Sigmoid colon (tissue), 7 donors: Measurements from ENCODE around the gene UCHL3. TPM values are rescaled to one million over a fixed set of nuclear protein-coding genes. Genes with fewer than 3 reads are reported as not detected.

Experiments used
- DNase-seq: peaks from one replicate; pipeline ENCODE4 v3.0.0-alpha.2; 2019
- H3K27ac ChIP-seq, 4 donors: fragments of 200-600 bp; sonication (generic); one replicate each; pipeline ENCODE4 v1.5.1; 2016 to 2019; ENCODE audit warnings: mild to moderate bottlenecking in 1 of 4
- H3K27me3 ChIP-seq, 3 donors: fragments of 200-600 bp; sonication (generic); one replicate each; pipeline ENCODE4 v1.5.1; 2019; ENCODE audit warnings: mild to moderate bottlenecking in 1 of 3
- H3K36me3 ChIP-seq, 4 donors: fragments of 200-600 bp; sonication (generic); one replicate each; pipeline ENCODE4 v1.5.1; 2016 to 2019
- H3K4me1 ChIP-seq, 4 donors: fragments of 200-600 bp; sonication (generic); one replicate each; pipeline ENCODE4 v1.5.1; 2017 to 2019
- H3K4me3 ChIP-seq, 4 donors: fragments of 200-600 bp; sonication (generic); one replicate each; pipeline ENCODE4 v1.5.1; 2017 to 2019; ENCODE audit warnings: mild to moderate bottlenecking in 2 of 4, moderate library complexity in 1 of 4
- H3K9me3 ChIP-seq, 4 donors: fragments of 200-600 bp in 3 of 4; sonication (generic) in 3 of 4; one replicate each; pipeline versions ENCODE4 v1.5.1 to v1.6.1; 2013 to 2019
- EP300 ChIP-seq, 4 donors: sonication (generic); formaldehyde crosslinking; IDR thresholded peaks; one replicate each; pipeline ENCODE4 v1.6.1; 2017; ENCODE audit warnings: antibody characterized with exemption in 4 of 4
- POLR2A ChIP-seq, 2 donors: fragments of 450-650 bp; IDR thresholded peaks; one replicate each; pipeline ENCODE4 v1.6.1; 2016; ENCODE audit warnings: antibody characterized with exemption in 2 of 2, mild to moderate bottlenecking in 2 of 2, moderate library complexity in 2 of 2
- POLR2AphosphoS5 ChIP-seq, 4 donors: sonication (generic); formaldehyde crosslinking; IDR thresholded peaks; one replicate each; pipeline ENCODE4 v1.6.1; 2017; ENCODE audit warnings: antibody characterized with exemption in 4 of 4
- WGBS, 2 donors: extraction: QIAGEN DNeasy Blood & Tissue Kit; methylation state at CpG; one replicate each; pipeline ENCODE4 v1.1.7; 2013; 5-methylcytosine and 5-hydroxymethylcytosine counted together
- intact Hi-C: fragments of 100-400 bp; cut with DNase I; formaldehyde crosslinking; loops from one replicate; pipeline ENCODE4 v1.15.1; 2023
- polyA plus RNA-seq, 3 donors: library from polyadenylated mRNA; stranded (reverse); fragments of 200-250 nt; gene quantifications; one replicate each; pipeline ENCODE4 v1.2.3, GENCODE V29; 2013
- total RNA-seq, 4 donors: library from RNA; depleted of rRNA; stranded (reverse); fragments of >200 nt; gene quantifications; one replicate each; pipeline ENCODE4 v1.1.0, GENCODE V29; 2016
- TF ChIP-seq, protein P1 (sequence below), 4 experiments: fragments of 450-650 bp in 3 of 4; fragments of 200-600 bp in 1 of 4; IDR thresholded peaks; one replicate each; pipeline ENCODE4 v1.5.1; 2016 to 2019; ENCODE audit warnings: antibody characterized with exemption in 4 of 4, mild to moderate bottlenecking in 3 of 4, moderate library complexity in 2 of 4
- donor health status: healthy with polysubstance abuse.
- donor health status: Bipolar disorder and iron deficiency.
- donor health status: healthy.

UCHL3 gene
- total and polyA plus RNA-seq, 7 donors, result 25.0 to 64.0 (median 41.5) TPM

DNA sequence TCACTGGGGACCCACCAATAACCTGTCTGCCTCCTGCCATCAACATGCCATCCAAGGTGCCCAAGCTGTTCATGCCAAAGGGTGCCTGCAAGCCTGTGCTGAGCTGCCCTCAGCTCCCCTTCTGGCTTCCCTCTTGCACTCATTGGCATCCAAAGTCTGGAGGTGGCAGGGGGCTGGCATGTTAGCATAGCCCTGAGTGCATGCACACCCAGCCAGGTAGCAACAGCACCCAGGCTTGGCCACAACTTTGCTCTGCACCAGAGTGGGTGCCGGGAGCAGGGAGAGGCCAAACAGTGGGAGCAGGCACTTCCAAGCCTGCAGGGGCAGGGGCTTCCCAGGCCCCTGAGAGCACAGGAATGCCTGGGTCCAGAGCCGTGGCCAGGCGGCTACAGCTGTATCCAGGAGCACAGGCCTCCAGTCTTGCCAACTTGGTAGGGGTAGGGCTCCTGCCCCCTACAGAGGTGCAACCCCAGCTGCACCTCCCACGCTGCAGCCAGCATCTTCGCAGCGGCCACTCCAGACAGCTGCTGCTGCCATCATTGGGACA is 41.5 kb upstream of the UCHL3 start:
- no peaks in the 10 kb centered on the region for H3K27me3 ChIP-seq
- TF ChIP-seq EP300 (IDR thresholded peaks at IDR 0.05) (no peak), POLR2A (IDR thresholded peaks at IDR 0.05) (no peak), POLR2AphosphoS5 (IDR thresholded peaks at IDR 0.05) (no peak)
- TF ChIP-seq, protein P1, sequence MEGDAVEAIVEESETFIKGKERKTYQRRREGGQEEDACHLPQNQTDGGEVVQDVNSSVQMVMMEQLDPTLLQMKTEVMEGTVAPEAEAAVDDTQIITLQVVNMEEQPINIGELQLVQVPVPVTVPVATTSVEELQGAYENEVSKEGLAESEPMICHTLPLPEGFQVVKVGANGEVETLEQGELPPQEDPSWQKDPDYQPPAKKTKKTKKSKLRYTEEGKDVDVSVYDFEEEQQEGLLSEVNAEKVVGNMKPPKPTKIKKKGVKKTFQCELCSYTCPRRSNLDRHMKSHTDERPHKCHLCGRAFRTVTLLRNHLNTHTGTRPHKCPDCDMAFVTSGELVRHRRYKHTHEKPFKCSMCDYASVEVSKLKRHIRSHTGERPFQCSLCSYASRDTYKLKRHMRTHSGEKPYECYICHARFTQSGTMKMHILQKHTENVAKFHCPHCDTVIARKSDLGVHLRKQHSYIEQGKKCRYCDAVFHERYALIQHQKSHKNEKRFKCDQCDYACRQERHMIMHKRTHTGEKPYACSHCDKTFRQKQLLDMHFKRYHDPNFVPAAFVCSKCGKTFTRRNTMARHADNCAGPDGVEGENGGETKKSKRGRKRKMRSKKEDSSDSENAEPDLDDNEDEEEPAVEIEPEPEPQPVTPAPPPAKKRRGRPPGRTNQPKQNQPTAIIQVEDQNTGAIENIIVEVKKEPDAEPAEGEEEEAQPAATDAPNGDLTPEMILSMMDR (IDR thresholded peaks at IDR 0.05), result no peak
- DNase-seq, result no peak
- intact Hi-C loops, result no loop called here
- no peaks in the 10 kb centered on the region for H3K9me3 ChIP-seq
- 94 to 95% methylated on average over 6 of the region's 6 CpGs for WGBS, 2 donors
- no peaks in the 10 kb centered on the region for H3K36me3 ChIP-seq
- no peaks in the 10 kb centered on the region for H3K4me1 ChIP-seq
- H3K4me3 ChIP-seq, result no peak overlapping the region
- H3K27ac ChIP-seq, result no peak overlapping the region

DNA sequence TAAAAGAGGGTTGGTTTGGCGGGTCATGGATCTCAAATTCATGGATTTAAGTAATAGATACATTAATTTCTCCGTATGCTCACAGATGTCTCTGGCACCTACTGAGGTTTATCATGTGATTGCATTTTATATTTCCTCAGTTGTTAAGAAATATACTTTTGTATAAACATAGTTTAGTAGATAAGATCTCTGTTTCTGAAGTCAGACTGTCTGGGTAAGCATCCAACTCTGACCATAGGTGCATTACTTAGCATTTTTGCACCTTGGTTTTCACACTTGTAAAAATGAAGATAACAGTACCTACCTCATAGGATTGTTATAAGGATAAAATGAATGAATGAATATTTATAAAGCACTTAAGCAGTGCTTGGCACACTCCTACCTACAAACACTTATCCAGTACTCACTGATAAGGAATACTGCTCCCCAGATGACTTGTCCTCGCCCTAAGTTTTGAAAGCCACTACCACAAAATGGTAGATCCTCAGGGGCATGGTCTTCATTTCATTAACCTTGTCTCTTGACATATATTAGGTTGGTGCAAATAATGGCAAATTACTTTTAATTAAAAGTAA is 38.5 kb upstream of the UCHL3 start:
- intact Hi-C loops, result no loop called here
- Histone ChIP-seq H3K27ac (no peak overlapping the region), H3K36me3 (no peaks in the 10 kb centered on the region), H3K27me3 (no peaks in the 10 kb centered on the region), H3K4me3 (no peak overlapping the region), H3K4me1 (no peaks in the 10 kb centered on the region), H3K9me3 (no peaks in the 10 kb centered on the region)
- DNase-seq, result no peak
- WGBS, 2 donors, result 88 to 97% methylated on average over 3 of the region's 3 CpGs
- TF ChIP-seq, protein P1 (IDR thresholded peaks at IDR 0.05), result no peak
- TF ChIP-seq EP300 (IDR thresholded peaks at IDR 0.05) (no peak), POLR2AphosphoS5 (IDR thresholded peaks at IDR 0.05) (no peak), POLR2A (IDR thresholded peaks at IDR 0.05) (no peak)

DNA sequence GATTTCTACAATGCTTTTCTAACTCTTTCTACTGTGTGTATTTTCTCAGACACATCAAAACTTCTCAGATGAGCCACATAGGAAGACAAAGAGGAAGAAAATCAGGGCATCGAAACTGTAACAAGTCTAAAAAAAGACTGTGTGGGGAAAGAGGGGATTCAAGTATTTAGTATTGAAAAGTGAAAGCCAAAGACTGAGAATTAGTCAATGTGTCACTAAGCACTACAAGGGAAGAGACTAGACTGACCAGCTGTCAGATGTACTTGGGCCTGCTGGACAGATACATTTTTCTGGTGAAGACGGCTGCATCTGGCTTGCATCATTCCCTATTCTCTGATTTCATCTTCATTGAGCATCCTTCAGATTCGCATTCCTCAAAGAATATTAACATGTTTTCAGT is 37.3 kb upstream of the UCHL3 start:
- no peaks in the 10 kb centered on the region for H3K27me3 ChIP-seq
- no peak overlapping the region for H3K4me3 ChIP-seq
- WGBS, 2 donors, result 66 to 84% methylated on average over 3 of the region's 3 CpGs
- no peaks in the 10 kb centered on the region for H3K9me3 ChIP-seq
- no peaks in the 10 kb centered on the region for H3K36me3 ChIP-seq
- no peak for DNase-seq
- TF ChIP-seq, protein P1 (IDR thresholded peaks at IDR 0.05), result no peak
- TF ChIP-seq EP300 (IDR thresholded peaks at IDR 0.05), result no peak
- TF ChIP-seq POLR2AphosphoS5 (IDR thresholded peaks at IDR 0.05), result no peak
- TF ChIP-seq POLR2A (IDR thresholded peaks at IDR 0.05), result no peak
- intact Hi-C loops, result no loop called here
- no peak overlapping the region for H3K27ac ChIP-seq
- no peaks in the 10 kb centered on the region for H3K4me1 ChIP-seq

DNA sequence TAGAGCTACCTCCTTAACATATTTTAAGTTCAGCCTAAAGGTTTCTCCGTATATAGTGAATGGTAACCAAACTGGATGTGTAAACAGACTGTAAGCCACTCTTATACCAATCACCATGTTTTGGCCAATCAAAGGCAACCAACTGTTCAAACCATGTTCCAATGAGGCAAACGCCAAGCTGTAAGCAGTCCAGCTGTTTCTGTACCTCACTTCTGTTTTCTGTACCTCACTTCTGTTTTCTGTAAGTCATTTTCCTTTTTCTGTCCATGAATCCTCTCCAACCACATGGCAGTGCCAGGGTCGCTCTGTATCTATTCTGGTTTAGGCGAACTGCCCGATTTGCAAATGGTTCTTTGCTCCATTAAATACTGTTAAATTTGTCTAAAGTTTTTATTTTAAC is 36.3 kb upstream of the UCHL3 start:
- Histone ChIP-seq H3K27me3 (no peaks in the 10 kb centered on the region), H3K36me3 (no peaks in the 10 kb centered on the region), H3K4me3 (no peak overlapping the region), H3K27ac (no peak overlapping the region), H3K4me1 (no peaks in the 10 kb centered on the region), H3K9me3 (no peaks in the 10 kb centered on the region)
- no peak for DNase-seq
- 87 to 90% methylated on average over 5 of the region's 5 CpGs for WGBS, 2 donors
- TF ChIP-seq, protein P1 (IDR thresholded peaks at IDR 0.05), result no peak
- TF ChIP-seq POLR2A (IDR thresholded peaks at IDR 0.05) (no peak), POLR2AphosphoS5 (IDR thresholded peaks at IDR 0.05) (no peak), EP300 (IDR thresholded peaks at IDR 0.05) (no peak)
- intact Hi-C loops, result no loop called here
